Endothelial cell of umbilical vein (primary cell): ENCODE results near the gene PAX5. TPM values are rescaled to one million over a fixed set of nuclear protein-coding genes. Genes with fewer than 3 reads are reported as not detected.

ENCODE experiments used
- BruUV-seq: library from RNA; stranded (reverse); fragments of 400-500 nt; replicated peaks from 2 replicates; lab custom pipeline; 2021; lab: Mats Ljungman, UMichigan
- CTCF ChIA-PET: fragments of 300-600, 350-600 bp; sonication (Branson Sonifier 250); formaldehyde crosslinking; loops from one replicate; lab custom pipeline; 2021; ENCODE audit warnings: antibody characterized with exemption, inconsistent platforms; lab: Charles Lee
- POLR2A ChIA-PET: fragments of 300-600, 350-600 bp; sonication (Branson Sonifier 250); formaldehyde crosslinking; loops from one replicate; lab custom pipeline; 2021; ENCODE audit warnings: antibody characterized with exemption, inconsistent platforms; lab: Charles Lee
- DNase-seq: peaks from one replicate; pipeline ENCODE4 v3.0.0-alpha.2; 2011; ENCODE audit warnings: low read depth, low spot score
- FAIRE-seq: peaks from 2 replicates; lab custom pipeline; 2011; peaks lifted over from hg19 to GRCh38; lab: Jason Lieb, UNC
- H2AFZ ChIP-seq: 2 replicates; pipeline ENCODE4 v1.6.0; 2012; ENCODE audit warnings: low read depth, low read length, control low read depth, inconsistent platforms
- H3K27ac ChIP-seq: 2 replicates; pipeline ENCODE4 v1.5.1; 2011; ENCODE audit warnings: low read depth, mild to moderate bottlenecking, control low read depth, low read length, moderate library complexity; ENCODE audit not compliant: insufficient read depth
- H3K27me3 ChIP-seq, 2 experiments: 2 replicates each; pipeline versions ENCODE4 v1.6.0 to v1.6.1; 2011; ENCODE audit warnings: low read length in 2 of 2, mixed read lengths in 1 of 2; ENCODE audit not compliant: control insufficient read depth in 2 of 2, insufficient read depth in 2 of 2
- H3K36me3 ChIP-seq, 2 experiments: 2 replicates in 1 of 2; 3 replicates in 1 of 2; pipeline ENCODE4 v1.5.1; 2011; ENCODE audit warnings: low read length in 2 of 2, mild to moderate bottlenecking in 1 of 2, moderate library complexity in 1 of 2; ENCODE audit not compliant: control insufficient read depth in 2 of 2, insufficient read depth in 2 of 2; ENCODE audit errors: extremely low read depth in 1 of 2
- H3K4me1 ChIP-seq: 3 replicates; pipeline ENCODE4 v1.5.1; 2011; ENCODE audit warnings: mild to moderate bottlenecking, low read length; ENCODE audit not compliant: control insufficient read depth, insufficient read depth; ENCODE audit errors: extremely low read depth
- H3K4me2 ChIP-seq: 2 replicates; pipeline ENCODE4 v1.6.1; 2011; ENCODE audit warnings: low read length, control low read depth, mixed read lengths; ENCODE audit not compliant: insufficient read depth
- H3K4me3 ChIP-seq, 3 experiments: fragments of 200-600 bp in 1 of 3; sonication (generic), shearing (Covaris generic) in 1 of 3; replicated peaks in 1 of 3; 2 replicates each; pipeline ENCODE4 v1.5.1; 2011 to 2016; ENCODE audit warnings: control low read depth in 3 of 3, low read length in 3 of 3, mild to moderate bottlenecking in 2 of 3, inconsistent platforms in 1 of 3, low read depth in 1 of 3, moderate library complexity in 1 of 3; ENCODE audit not compliant: insufficient read depth in 1 of 3
- H3K79me2 ChIP-seq: 2 replicates; pipeline ENCODE4 v1.6.0; 2012; ENCODE audit warnings: low read length, inconsistent platforms; ENCODE audit not compliant: control insufficient read depth, insufficient read depth
- H3K9ac ChIP-seq: replicated peaks from 2 replicates; pipeline ENCODE3; 2011; ENCODE audit warnings: low read length, control low read depth; ENCODE audit not compliant: insufficient read depth; ENCODE audit errors: extremely low read depth
- H3K9me1 ChIP-seq: replicated peaks from 3 replicates; pipeline ENCODE4 v1.6.0; 2011; ENCODE audit warnings: mild to moderate bottlenecking, low read length; ENCODE audit not compliant: control insufficient read depth, insufficient read depth; ENCODE audit errors: extremely low read depth
- H3K9me3 ChIP-seq: replicated peaks from 2 replicates; pipeline ENCODE4 v1.5.1; 2012; ENCODE audit warnings: low read length, inconsistent platforms; ENCODE audit not compliant: control insufficient read depth, insufficient read depth
- H4K20me1 ChIP-seq: replicated peaks from 2 replicates; pipeline ENCODE3; 2011; ENCODE audit warnings: mild to moderate bottlenecking, low read length; ENCODE audit not compliant: control insufficient read depth, insufficient read depth; ENCODE audit errors: extremely low read depth
- EZH2 ChIP-seq: IDR thresholded peaks from 2 replicates; pipeline ENCODE4 v1.6.1; 2012; ENCODE audit warnings: borderline replicate concordance, low read depth, mild to moderate bottlenecking, moderate library complexity, low read length, inconsistent platforms; ENCODE audit not compliant: severe bottlenecking
- JUN ChIP-seq: IDR thresholded peaks from 2 replicates; pipeline ENCODE4 v1.6.1; 2011; ENCODE audit warnings: borderline replicate concordance, low read depth; ENCODE audit not compliant: insufficient read length, insufficient read depth
- POLR2A ChIP-seq: IDR thresholded peaks from 2 replicates; pipeline ENCODE4 v1.6.1; 2012; ENCODE audit warnings: low read depth, mild to moderate bottlenecking, control low read depth, low read length
- POLR2AphosphoS5 ChIP-seq: IDR thresholded peaks from 2 replicates; pipeline ENCODE4 v1.6.1; 2012; ENCODE audit warnings: low read depth, mild to moderate bottlenecking, control low read depth, low read length, moderate library complexity; ENCODE audit not compliant: insufficient read depth
- dilution Hi-C: fragments of 300-500 bp; cut with MboI; formaldehyde crosslinking; loops from one replicate; pipeline ENCODE4 v1.15.0; 2019; ENCODE audit warnings: low sequenced_read_pairs; ENCODE audit not compliant: extremely low pct_ligation_motif_present
- intact Hi-C: fragments of 100-400 bp; cut with micrococcal nuclease; formaldehyde crosslinking; loops from one replicate; pipeline ENCODE4 v1.10.0; 2022
- polyA plus RNA-seq, 4 experiments: library from polyadenylated mRNA; depleted of rRNA in 3 of 4; stranded (reverse) in 3 of 4; unstranded in 1 of 4; fragments of >200 nt; gene quantifications; 2 replicates each; pipeline versions ENCODE4 v1.2.1 to v1.2.3, GENCODE V29; 2011 to 2012; ENCODE audit warnings: missing spikeins in 1 of 4
- total RNA-seq: library from RNA; stranded (reverse); gene quantifications from 2 replicates; pipeline ENCODE4 v1.2.3, GENCODE V29; 2021
- TF ChIP-seq, protein P1 (sequence below), 2 donors: IDR thresholded peaks; 1 replicate in 1 of 2; 2 replicates in 1 of 2; pipeline ENCODE4 v1.5.1; 2011; ENCODE audit warnings: low read length in 2 of 2, mild to moderate bottlenecking in 2 of 2, moderate library complexity in 2 of 2, control low read depth in 1 of 2, inconsistent platforms in 1 of 2, low read depth in 1 of 2; ENCODE audit not compliant: insufficient read depth in 1 of 2; ENCODE audit errors: extremely low read depth in 1 of 2
- TF ChIP-seq, protein P2 (sequence below): IDR thresholded peaks from 2 replicates; pipeline ENCODE4 v1.6.1; 2011; ENCODE audit not compliant: insufficient read depth, insufficient read length

The PAX5 gene
- total and polyA plus RNA-seq, 2 donors (not counting 3 experiments of a cell fraction or from before 2014, with no cell fraction given) = not detected

DNA sequence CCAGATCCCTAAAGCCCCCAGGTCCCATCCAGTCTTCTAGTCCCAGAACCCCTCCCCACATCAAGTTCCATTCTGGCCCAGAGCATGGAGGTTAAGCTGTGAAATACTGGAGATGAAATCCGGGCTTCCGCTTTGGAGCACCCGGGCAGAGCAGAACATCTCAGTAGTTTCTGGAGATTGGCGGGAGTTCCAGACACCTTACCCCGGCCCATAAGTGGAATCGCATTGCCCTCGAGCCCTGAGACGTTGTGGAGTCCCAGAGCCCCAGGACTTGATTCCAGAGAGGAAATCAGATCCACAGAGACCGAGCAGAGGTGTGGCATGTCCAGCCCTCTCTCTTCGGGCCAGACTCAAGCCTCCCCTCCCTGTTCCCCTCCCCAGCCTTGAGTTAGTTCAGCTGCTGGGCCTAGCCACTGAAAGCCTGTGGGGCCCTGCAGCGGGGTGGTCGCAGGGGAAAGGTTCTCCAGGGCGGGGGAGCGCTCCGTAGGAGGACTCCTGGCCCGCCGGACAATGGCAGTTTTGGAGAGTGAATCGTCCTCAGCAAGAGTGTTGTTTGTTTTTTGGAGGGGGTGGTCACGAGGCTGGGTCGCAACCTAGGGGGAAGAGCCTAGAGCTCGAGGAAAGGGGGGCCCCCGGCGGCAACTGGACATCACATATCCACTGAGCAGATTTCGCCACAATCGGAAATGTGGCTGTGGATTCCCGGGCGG lies 1.0 kb upstream of the PAX5 start:
- Histone ChIP-seq H3K9me3 (no peaks in the 10 kb centered on the region), H3K27ac (no peak overlapping the region), H3K9ac (no peak overlapping the region), H2AFZ (no peak overlapping the region), H3K4me1 (peaks cover 19% of the 10 kb centered on the region), H3K36me3 (no peaks in the 10 kb centered on the region), H3K79me2 (no peaks in the 10 kb centered on the region), H3K4me3 (no peak overlapping the region), H4K20me1 (no peaks in the 10 kb centered on the region), H3K27me3 (peaks cover 88 to 99% of the 10 kb centered on the region in 2 experiments), H3K9me1 (no peaks in the 10 kb centered on the region), H3K4me2 (no peak overlapping the region)
- dilution Hi-C loops (no loop called here), intact Hi-C loops (no loop called here)
- CTCF ChIA-PET = no interaction called here
- DNase-seq (no peak), FAIRE-seq (no peak)
- no TSS peak for BruUV-seq
- TF ChIP-seq POLR2A (no peak), EZH2 (peak; percentile 75), POLR2AphosphoS5 (no peak)
- POLR2A ChIA-PET = no interaction called here

DNA sequence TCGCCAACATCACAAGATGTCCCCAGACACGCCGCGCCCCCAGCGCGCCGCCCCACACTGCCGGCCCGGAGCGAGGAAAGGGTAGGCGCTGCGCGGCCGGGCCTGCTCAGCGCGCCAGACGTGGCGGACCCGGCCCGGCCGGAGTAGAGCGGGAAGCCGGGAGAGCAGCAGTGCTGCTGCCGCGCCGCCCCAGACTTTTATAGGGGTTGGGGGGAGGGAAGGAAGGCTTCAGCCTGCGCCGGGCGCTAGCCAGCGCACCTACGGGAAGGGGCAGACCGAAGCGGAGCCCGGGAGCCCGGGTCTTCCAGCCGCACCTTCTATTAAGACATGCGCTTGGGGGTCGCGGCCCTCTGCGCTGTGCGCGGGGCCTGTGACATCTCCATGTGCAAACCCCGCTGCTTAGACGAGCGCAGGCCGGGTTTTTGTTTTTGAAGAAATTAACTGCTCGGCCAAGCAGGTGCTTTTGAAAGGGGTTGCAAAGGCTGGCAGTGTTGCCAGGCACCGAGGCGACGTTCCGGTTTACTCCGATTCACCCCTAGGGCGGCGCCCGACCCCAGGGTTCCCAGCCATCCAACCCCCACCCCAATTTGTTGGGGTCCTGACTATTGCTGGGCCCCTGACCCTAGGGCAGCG lies 353 bp upstream of the PAX5 start:
- Histone ChIP-seq H3K4me3 (peak overlapping the region in 1 of 3 experiments; percentile 12), H3K4me2 (no peak overlapping the region), H3K36me3 (no peaks in the 10 kb centered on the region), H3K79me2 (no peaks in the 10 kb centered on the region), H3K9ac (no peak overlapping the region), H3K9me1 (no peaks in the 10 kb centered on the region), H3K9me3 (no peaks in the 10 kb centered on the region), H3K27ac (no peak overlapping the region), H3K4me1 (peaks cover 19% of the 10 kb centered on the region), H3K27me3 (peaks cover 95 to 100% of the 10 kb centered on the region in 2 experiments), H4K20me1 (no peaks in the 10 kb centered on the region), H2AFZ (no peak overlapping the region)
- no peak for FAIRE-seq
- intact Hi-C loops = no loop called here
- no peak for DNase-seq
- TF ChIP-seq EZH2 = peak; percentile 92
- TF ChIP-seq, protein P1, sequence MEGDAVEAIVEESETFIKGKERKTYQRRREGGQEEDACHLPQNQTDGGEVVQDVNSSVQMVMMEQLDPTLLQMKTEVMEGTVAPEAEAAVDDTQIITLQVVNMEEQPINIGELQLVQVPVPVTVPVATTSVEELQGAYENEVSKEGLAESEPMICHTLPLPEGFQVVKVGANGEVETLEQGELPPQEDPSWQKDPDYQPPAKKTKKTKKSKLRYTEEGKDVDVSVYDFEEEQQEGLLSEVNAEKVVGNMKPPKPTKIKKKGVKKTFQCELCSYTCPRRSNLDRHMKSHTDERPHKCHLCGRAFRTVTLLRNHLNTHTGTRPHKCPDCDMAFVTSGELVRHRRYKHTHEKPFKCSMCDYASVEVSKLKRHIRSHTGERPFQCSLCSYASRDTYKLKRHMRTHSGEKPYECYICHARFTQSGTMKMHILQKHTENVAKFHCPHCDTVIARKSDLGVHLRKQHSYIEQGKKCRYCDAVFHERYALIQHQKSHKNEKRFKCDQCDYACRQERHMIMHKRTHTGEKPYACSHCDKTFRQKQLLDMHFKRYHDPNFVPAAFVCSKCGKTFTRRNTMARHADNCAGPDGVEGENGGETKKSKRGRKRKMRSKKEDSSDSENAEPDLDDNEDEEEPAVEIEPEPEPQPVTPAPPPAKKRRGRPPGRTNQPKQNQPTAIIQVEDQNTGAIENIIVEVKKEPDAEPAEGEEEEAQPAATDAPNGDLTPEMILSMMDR (IDR thresholded peaks at IDR 0.05; ENCODE audit: extremely low read depth in 1 of 2, insufficient read depth in 1 of 2, low read depth in 1 of 2, low read length in 2 of 2) = peak in 1 of 2 donors; percentile 21
- TF ChIP-seq POLR2A = no peak
- TF ChIP-seq, protein P2, sequence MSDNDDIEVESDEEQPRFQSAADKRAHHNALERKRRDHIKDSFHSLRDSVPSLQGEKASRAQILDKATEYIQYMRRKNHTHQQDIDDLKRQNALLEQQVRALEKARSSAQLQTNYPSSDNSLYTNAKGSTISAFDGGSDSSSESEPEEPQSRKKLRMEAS = no peak
- TF ChIP-seq JUN = no peak
- ChIA-PET CTCF (no interaction called here), POLR2A (no interaction called here)
- dilution Hi-C loops = no loop called here
- BruUV-seq = no TSS peak
